DOHH2 (cell line): ENCODE results near the gene CARHSP1.

ENCODE experiments used
- CTCF ChIP-seq: fragments of 200-600 bp; sonication (generic); IDR thresholded peaks from one replicate; pipeline ENCODE4 v1.5.1; 2014; ENCODE audit warnings: antibody characterized with exemption, mild to moderate bottlenecking, low read depth, low read length; ENCODE audit not compliant: poor library complexity, severe bottlenecking
- EZH2phosphoT487 ChIP-seq: fragments of 200-600 bp; sonication (generic); IDR thresholded peaks from 2 replicates; pipeline ENCODE4 v1.6.1; 2017; ENCODE audit warnings: borderline replicate concordance, mild to moderate bottlenecking, antibody characterized with exemption, low read length, moderate library complexity, mixed read lengths

GRCh38 chr16:8899709-8900317 lies 31.0 kb upstream of the CARHSP1 start:
- TF ChIP-seq CTCF (no peak), EZH2phosphoT487 (no peak)
